ENCODE data around the gene ELAVL2.

DNA sequence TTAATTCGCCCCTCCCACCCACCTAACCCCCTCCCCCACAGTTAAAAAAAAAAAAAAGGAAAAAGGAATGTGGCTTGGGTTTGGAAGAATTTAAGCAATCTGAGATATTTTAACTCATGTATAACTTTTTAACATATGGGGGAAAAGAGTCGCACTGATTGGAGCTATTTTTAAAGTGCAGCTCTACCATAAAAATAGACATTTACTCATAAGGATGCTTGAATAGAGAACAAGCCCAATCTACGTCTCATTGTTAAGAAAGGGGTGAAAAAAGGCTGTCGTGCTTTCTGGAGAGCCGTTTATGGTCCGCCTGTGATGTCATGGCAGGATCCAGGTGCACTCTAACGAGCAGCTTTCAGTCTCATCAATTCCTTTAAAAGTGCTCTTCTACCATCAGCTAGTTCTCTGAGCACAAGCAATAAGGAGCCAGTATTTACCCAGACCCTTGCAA is 142.4 kb downstream of the ELAVL2 start:
- TF ChIP-seq, protein P1, sequence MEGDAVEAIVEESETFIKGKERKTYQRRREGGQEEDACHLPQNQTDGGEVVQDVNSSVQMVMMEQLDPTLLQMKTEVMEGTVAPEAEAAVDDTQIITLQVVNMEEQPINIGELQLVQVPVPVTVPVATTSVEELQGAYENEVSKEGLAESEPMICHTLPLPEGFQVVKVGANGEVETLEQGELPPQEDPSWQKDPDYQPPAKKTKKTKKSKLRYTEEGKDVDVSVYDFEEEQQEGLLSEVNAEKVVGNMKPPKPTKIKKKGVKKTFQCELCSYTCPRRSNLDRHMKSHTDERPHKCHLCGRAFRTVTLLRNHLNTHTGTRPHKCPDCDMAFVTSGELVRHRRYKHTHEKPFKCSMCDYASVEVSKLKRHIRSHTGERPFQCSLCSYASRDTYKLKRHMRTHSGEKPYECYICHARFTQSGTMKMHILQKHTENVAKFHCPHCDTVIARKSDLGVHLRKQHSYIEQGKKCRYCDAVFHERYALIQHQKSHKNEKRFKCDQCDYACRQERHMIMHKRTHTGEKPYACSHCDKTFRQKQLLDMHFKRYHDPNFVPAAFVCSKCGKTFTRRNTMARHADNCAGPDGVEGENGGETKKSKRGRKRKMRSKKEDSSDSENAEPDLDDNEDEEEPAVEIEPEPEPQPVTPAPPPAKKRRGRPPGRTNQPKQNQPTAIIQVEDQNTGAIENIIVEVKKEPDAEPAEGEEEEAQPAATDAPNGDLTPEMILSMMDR (IDR thresholded peaks at IDR 0.05) = no peak
- TF ChIP-seq POLR2A (IDR thresholded peaks at IDR 0.05) = no peak

Data from right lobe of liver (tissue), 4 donors.